Calu3 (cell line): ENCODE data around the gene TSC1. TPM values are rescaled to one million over a fixed set of nuclear protein-coding genes. Genes with fewer than 3 reads are reported as not detected.

ENCODE experiments used
- BruUV-seq: library from RNA; stranded (reverse); fragments of 400-500 nt; replicated peaks from 2 replicates; lab custom pipeline; 2021; lab: Mats Ljungman, UMichigan
- CTCF ChIA-PET: fragments of 300-600 bp; sonication (Branson Sonifier 250); formaldehyde crosslinking; loops from one replicate; lab custom pipeline; 2022; ENCODE audit warnings: antibody characterized with exemption; lab: Charles Lee
- DNase-seq: peaks from one replicate; pipeline ENCODE4 v3.0.0; 2022
- H3K27ac Mint-ChIP-seq: one replicate; pipeline ENCODE4 v1.8.0; 2022; ENCODE audit warnings: mixed read lengths; ENCODE audit not compliant: unreplicated experiment
- H3K27me3 Mint-ChIP-seq: one replicate; pipeline ENCODE4 v1.8.0; 2022; ENCODE audit warnings: mixed read lengths; ENCODE audit not compliant: unreplicated experiment
- H3K36me3 Mint-ChIP-seq: one replicate; pipeline ENCODE4 v1.8.0; 2022; ENCODE audit warnings: mild to moderate bottlenecking, moderate library complexity, mixed read lengths; ENCODE audit not compliant: insufficient read depth, unreplicated experiment
- H3K4me1 Mint-ChIP-seq: one replicate; pipeline ENCODE4 v1.8.0; 2022; ENCODE audit warnings: mild to moderate bottlenecking, low read depth, mixed read lengths; ENCODE audit not compliant: unreplicated experiment
- H3K4me3 Mint-ChIP-seq: one replicate; pipeline ENCODE4 v1.8.0; 2022; ENCODE audit warnings: mild to moderate bottlenecking, low read depth, moderate library complexity, mixed read lengths; ENCODE audit not compliant: unreplicated experiment
- H3K9me3 Mint-ChIP-seq: one replicate; pipeline ENCODE4 v1.8.0; 2022; ENCODE audit warnings: low read depth, mixed read lengths; ENCODE audit not compliant: unreplicated experiment
- CTCF ChIP-seq: fragments of 200-600 bp; IDR thresholded peaks from one replicate; pipeline ENCODE4 v1.8.0; 2022; ENCODE audit warnings: antibody characterized with exemption; ENCODE audit not compliant: unreplicated experiment
- intact Hi-C: fragments of 100-400 bp; cut with micrococcal nuclease; formaldehyde crosslinking; loops from one replicate; pipeline ENCODE4 v1.10.0; 2022; ENCODE audit not compliant: unreplicated experiment
- total RNA-seq: library from RNA; stranded (reverse); gene quantifications from 2 replicates; pipeline ENCODE4 v1.2.3, GENCODE V29; 2022

Gene TSC1
- total RNA-seq, 1 experiment from 2014 or later = 31.7 TPM

- peaks cover 6% of the 10 kb centered on the region for H3K4me1 Mint-ChIP-seq
Measured at GRCh38 chr9:132947756-132948155, 3.3 kb upstream of the TSC1 start.

GRCh38 chr9:132946631-132947295, 2.3 kb upstream of the TSC1 start:
- peaks cover 6% of the 10 kb centered on the region for H3K4me1 Mint-ChIP-seq
- no peaks in the 10 kb centered on the region for H3K9me3 Mint-ChIP-seq
- H3K36me3 Mint-ChIP-seq = peaks cover 22% of the 10 kb centered on the region
- CTCF ChIA-PET = no interaction called here
- no peak for TF ChIP-seq CTCF
- no peaks in the 10 kb centered on the region for H3K27me3 Mint-ChIP-seq
- no peak overlapping the region for H3K4me3 Mint-ChIP-seq
- no TSS peak for BruUV-seq
- DNase-seq = no peak
- intact Hi-C loops = no loop called here
- no peak overlapping the region for H3K27ac Mint-ChIP-seq

More at GRCh38 chr9:132947756-132948155, 3.3 kb upstream of the TSC1 start:
- Mint-ChIP-seq H3K4me3 (no peak overlapping the region), H3K9me3 (no peaks in the 10 kb centered on the region), H3K27me3 (no peaks in the 10 kb centered on the region), H3K27ac (no peak overlapping the region), H3K36me3 (peaks cover 22% of the 10 kb centered on the region)
- intact Hi-C loops = no loop called here
- CTCF ChIA-PET = interaction anchor here (0.7 kb wide), 1 partner anchor 213 kb away, joined by 4 read pairs; no protein-coding TSS in a partner anchor
- BruUV-seq = no TSS peak
- no peak for DNase-seq
- no peak for TF ChIP-seq CTCF

GRCh38 chr9:132946211-132946610, 1.8 kb upstream of the TSC1 start:
- no peak for TF ChIP-seq CTCF
- H3K36me3 Mint-ChIP-seq = peaks cover 22% of the 10 kb centered on the region
- no TSS peak for BruUV-seq
- no peak overlapping the region for H3K4me3 Mint-ChIP-seq
- CTCF ChIA-PET = no interaction called here
- H3K9me3 Mint-ChIP-seq = no peaks in the 10 kb centered on the region
- no peaks in the 10 kb centered on the region for H3K27me3 Mint-ChIP-seq
- H3K27ac Mint-ChIP-seq = no peak overlapping the region
- H3K4me1 Mint-ChIP-seq = peaks cover 6% of the 10 kb centered on the region
- intact Hi-C loops = no loop called here
- no peak for DNase-seq

- CTCF ChIA-PET = no interaction called here
- Mint-ChIP-seq H3K9me3 (no peaks in the 10 kb centered on the region), H3K4me1 (peaks cover 6% of the 10 kb centered on the region), H3K4me3 (peak overlapping the region; percentile 78), H3K27me3 (no peaks in the 10 kb centered on the region), H3K36me3 (peaks cover 22% of the 10 kb centered on the region), H3K27ac (peak overlapping the region; percentile 94)
- TF ChIP-seq CTCF = no peak
- no peak for DNase-seq
- no TSS peak for BruUV-seq
- intact Hi-C loops = no loop called here
Measured at GRCh38 chr9:132945186-132946130, 1.0 kb upstream of the TSC1 start.
